IMR-90 (cell line): Measurements from ENCODE around the gene CLDN15. TPM values are rescaled to one million over a fixed set of nuclear protein-coding genes. Genes with fewer than 3 reads are reported as not detected.

ENCODE experiments used
- ATAC-seq: fragments of 200-7000 bp; cut with Tn5 transposase; 2 replicates; pipeline ENCODE4 v1.9.1; 2020; ENCODE audit warnings: low read depth, mild to moderate bottlenecking, moderate library complexity
- BruUV-seq: library from RNA; stranded (reverse); fragments of 400-500 nt; replicated peaks from 2 replicates; lab custom pipeline; 2021; lab: Mats Ljungman, UMichigan
- CTCF ChIA-PET: fragments of 300-600 bp; formaldehyde crosslinking; extraction: SDS; loops from one replicate; lab custom pipeline; 2021; ENCODE audit warnings: antibody characterized with exemption; lab: Yijun Ruan, JAX
- POLR2A ChIA-PET: fragments of 300-600 bp; sonication (Branson Sonifier 250); formaldehyde crosslinking; loops from one replicate; lab custom pipeline; 2022; ENCODE audit warnings: antibody characterized with exemption; ENCODE audit not compliant: unreplicated experiment; lab: Charles Lee
- DNase-seq: peaks from one replicate; pipeline ENCODE4 v3.0.0; 2013
- H2AFZ ChIP-seq: replicated peaks from 2 replicates; pipeline ENCODE3; 2013; ENCODE audit warnings: low read length, mild to moderate bottlenecking; ENCODE audit not compliant: poor library complexity
- H2AK5ac ChIP-seq: 2 replicates; pipeline ENCODE4 v1.6.1; 2013; ENCODE audit warnings: low read depth, low read length, inconsistent platforms
- H2AK9ac ChIP-seq: replicated peaks from 2 replicates; pipeline ENCODE3; 2013; ENCODE audit warnings: mild to moderate bottlenecking, low read depth, low read length, moderate library complexity; ENCODE audit not compliant: poor library complexity
- H2BK120ac ChIP-seq: 2 replicates; pipeline ENCODE4 v1.6.1; 2013; ENCODE audit warnings: low read depth, low read length, inconsistent platforms
- H2BK15ac ChIP-seq: 3 replicates; pipeline ENCODE4 v1.6.1; 2013; ENCODE audit warnings: low read depth, low read length, inconsistent platforms
- H2BK20ac ChIP-seq: 2 replicates; pipeline ENCODE4 v1.6.1; 2013; ENCODE audit warnings: low read depth, mild to moderate bottlenecking, inconsistent platforms, low read length, moderate library complexity
- H2BK5ac ChIP-seq: 2 replicates; pipeline ENCODE4 v1.6.1; 2013; ENCODE audit warnings: mild to moderate bottlenecking, low read depth, low read length, inconsistent platforms; ENCODE audit not compliant: poor library complexity, severe bottlenecking
- H3K14ac ChIP-seq: replicated peaks from 2 replicates; pipeline ENCODE4 v1.6.1; 2013; ENCODE audit warnings: low read depth, low read length, inconsistent platforms
- H3K18ac ChIP-seq: 2 replicates; pipeline ENCODE4 v1.6.1; 2013; ENCODE audit warnings: low read depth, low read length, control low read depth
- H3K23ac ChIP-seq: 2 replicates; pipeline ENCODE4 v1.6.1; 2013; ENCODE audit warnings: low read depth, low read length, inconsistent platforms
- H3K27ac ChIP-seq: 2 replicates; pipeline ENCODE4 v1.5.1; 2013; ENCODE audit warnings: mild to moderate bottlenecking, control low read depth, low read length; ENCODE audit not compliant: insufficient read depth
- H3K27me3 ChIP-seq: 2 replicates; pipeline ENCODE4 v1.6.1; 2013; ENCODE audit warnings: low read length; ENCODE audit not compliant: control insufficient read depth, insufficient read depth
- H3K36me3 ChIP-seq: 2 replicates; pipeline ENCODE4 v1.6.1; 2013; ENCODE audit warnings: low read length, mixed read lengths; ENCODE audit not compliant: control insufficient read depth, insufficient read depth
- H3K4ac ChIP-seq: 2 replicates; pipeline ENCODE4 v1.6.1; 2013; ENCODE audit warnings: low read depth, low read length, inconsistent platforms
- H3K4me1 ChIP-seq: 2 replicates; pipeline ENCODE4 v1.6.1; 2013; ENCODE audit warnings: low read length, mixed read lengths; ENCODE audit not compliant: control insufficient read depth, insufficient read depth
- H3K4me2 ChIP-seq: 2 replicates; pipeline ENCODE4 v1.6.1; 2013; ENCODE audit warnings: low read depth, mild to moderate bottlenecking, control low read depth, low read length, moderate library complexity
- H3K4me3 ChIP-seq: 2 replicates; pipeline ENCODE4 v1.5.1; 2013; ENCODE audit warnings: low read depth, mild to moderate bottlenecking, control low read depth, low read length, moderate library complexity; ENCODE audit not compliant: insufficient read depth
- H3K56ac ChIP-seq: 2 replicates; pipeline ENCODE4 v1.6.1; 2013; ENCODE audit warnings: low read length, inconsistent platforms; ENCODE audit not compliant: insufficient read depth; ENCODE audit errors: extremely low read depth
- H3K79me1 ChIP-seq, 2 experiments: 2 replicates each; pipeline ENCODE4 v1.6.1; 2013; ENCODE audit warnings: low read length in 2 of 2, inconsistent platforms in 1 of 2, low read depth in 1 of 2
- H3K9ac ChIP-seq: 2 replicates; pipeline ENCODE4 v1.6.1; 2013; ENCODE audit warnings: low read depth, low read length, control low read depth
- H3K9me1 ChIP-seq: 2 replicates; pipeline ENCODE4 v1.6.1; 2013; ENCODE audit warnings: low read length, inconsistent platforms; ENCODE audit not compliant: insufficient read depth
- H3K9me3 ChIP-seq: 2 replicates; pipeline ENCODE4 v1.6.1; 2013; ENCODE audit warnings: low read length; ENCODE audit not compliant: control insufficient read depth, insufficient read depth
- H4K20me1 ChIP-seq: 2 replicates; pipeline ENCODE4 v1.6.1; 2013; ENCODE audit warnings: low read length, inconsistent platforms; ENCODE audit not compliant: insufficient read depth
- H4K5ac ChIP-seq: 2 replicates; pipeline ENCODE4 v1.6.1; 2013; ENCODE audit warnings: mild to moderate bottlenecking, low read depth, low read length, control low read depth
- H4K8ac ChIP-seq, 2 experiments: 2 replicates each; pipeline ENCODE4 v1.6.1; 2013; ENCODE audit warnings: low read depth in 2 of 2, low read length in 2 of 2, control low read depth in 1 of 2, inconsistent platforms in 1 of 2
- H4K91ac ChIP-seq: 2 replicates; pipeline ENCODE4 v1.6.1; 2013; ENCODE audit warnings: low read depth, low read length, inconsistent platforms; ENCODE audit not compliant: insufficient read depth
- BHLHE40 ChIP-seq: fragments of 150-350 bp; IDR thresholded peaks from 2 replicates; pipeline ENCODE4 v1.6.1; 2016; ENCODE audit warnings: mild to moderate bottlenecking, low read depth, low read length
- NFE2L2 ChIP-seq: fragments of 150-350 bp; IDR thresholded peaks from 2 replicates; pipeline ENCODE4 v1.6.1; 2016; ENCODE audit warnings: low read depth, mild to moderate bottlenecking, low read length
- SMC3 ChIP-seq: fragments of 150-350 bp; IDR thresholded peaks from 2 replicates; pipeline ENCODE4 v1.6.1; 2016; ENCODE audit warnings: low read depth, mild to moderate bottlenecking, antibody characterized with exemption, low read length, moderate library complexity
- WGBS, 2 experiments: methylation state at CpG; one replicate each; pipeline versions ENCODE4 v1.1.5 to v1.1.7; 2013; ENCODE audit warnings: missing lambda C conversion rate in 2 of 2; ENCODE audit not compliant: insufficient read length in 1 of 2; ENCODE audit errors: extremely low coverage in 2 of 2; 5-methylcytosine and 5-hydroxymethylcytosine counted together
- dilution Hi-C: fragments of 300-500 bp; cut with HindIII; formaldehyde crosslinking; loops from one replicate; pipeline ENCODE4 v1.14.3; 2018; ENCODE audit warnings: low sequenced_read_pairs; ENCODE audit not compliant: unreplicated experiment
- in situ Hi-C: fragments of 300-500 bp; cut with MboI; formaldehyde crosslinking; loops from 3 replicates; pipeline ENCODE4 v1.14.3; 2019; ENCODE audit warnings: low sequenced_read_pairs, inconsistent platforms, mixed read lengths
- intact Hi-C: fragments of 100-400 bp; cut with micrococcal nuclease; formaldehyde crosslinking; loops from 2 replicates; pipeline ENCODE4 v1.10.0; 2022
- polyA plus RNA-seq, 3 experiments: library from polyadenylated mRNA; depleted of rRNA; stranded (reverse); fragments of >200 nt; gene quantifications; 2 replicates each; pipeline ENCODE4 v1.2.3, GENCODE V29; 2012; ENCODE audit warnings: low replicate concordance in 1 of 3
- total RNA-seq: library from RNA; depleted of rRNA; stranded (reverse); fragments of >200 nt; gene quantifications from 2 replicates; pipeline ENCODE4 v1.2.3, GENCODE V29; 2012

CLDN15 gene
- total and polyA plus RNA-seq, 2 of the 4 experiments (the other 2 are of a cell fraction), result 0.72 to 5.4 TPM

DNA sequence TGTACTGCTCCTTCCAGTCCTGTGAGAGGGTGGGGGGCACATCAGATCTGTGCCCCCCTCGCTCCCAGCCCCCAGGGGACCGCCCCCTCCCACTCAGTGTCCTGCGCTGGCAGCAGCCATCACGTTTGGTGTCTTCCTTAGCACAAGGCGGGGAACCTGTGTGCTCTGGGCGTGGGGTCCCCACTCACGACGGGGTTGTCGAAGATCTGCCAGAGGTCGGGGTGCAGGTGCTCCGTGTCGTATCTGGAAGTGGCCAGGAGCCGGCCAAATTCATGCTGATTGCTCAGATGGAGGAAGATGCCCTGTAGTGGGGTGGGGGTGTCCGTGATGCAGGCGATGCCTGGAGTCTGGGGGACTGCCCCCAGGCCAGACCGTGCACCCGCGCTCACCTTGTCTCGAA, 27.5 kb downstream of the CLDN15 start:
- ATAC-seq, result no peak
- Histone ChIP-seq H3K36me3 (peaks cover 56% of the 10 kb centered on the region), H3K27me3 (no peaks in the 10 kb centered on the region), H3K27ac (no peak overlapping the region), H4K20me1 (no peaks in the 10 kb centered on the region; the same call in 1 of the 2 replicates), H4K5ac (no peak overlapping the region), H3K4me1 (no peaks in the 10 kb centered on the region), H3K9ac (no peak overlapping the region), H2AK9ac (no peak overlapping the region), H3K4ac (no peak overlapping the region), H3K79me1 (peaks cover 0 to 5% of the 10 kb centered on the region in 2 experiments; a peak in 3 of 4 replicates), H3K18ac (no peak overlapping the region), H3K4me3 (no peak overlapping the region), H2BK20ac (no peak overlapping the region), H2BK120ac (no peak overlapping the region), H2AK5ac (no peak overlapping the region), H3K9me3 (no peaks in the 10 kb centered on the region), H2AFZ (no peak overlapping the region), H2BK5ac (no peak overlapping the region), H4K8ac (no peak overlapping the region), H3K9me1 (no peaks in the 10 kb centered on the region), H2BK15ac (no peak overlapping the region), H3K56ac (no peak overlapping the region), H3K4me2 (no peak overlapping the region), H3K23ac (no peak overlapping the region), H4K91ac (no peak overlapping the region), H3K14ac (no peak overlapping the region)
- TF ChIP-seq NFE2L2, result no peak
- no peak for TF ChIP-seq SMC3
- TF ChIP-seq BHLHE40, result no peak
- POLR2A ChIA-PET, result no interaction called here
- intact Hi-C loops, result no loop called here
- 98% methylated on average over 11 of the region's 19 CpGs; no CpG with 5 or more reads in 1 of the 2 experiments for WGBS, 2 experiments
- CTCF ChIA-PET, result no interaction called here
- DNase-seq, result no peak
- in situ Hi-C loops, result no loop called here
- dilution Hi-C loops, result no loop called here
- BruUV-seq, result no TSS peak
